Nephron progenitor cell (in vitro differentiated cells): ENCODE measurements around the gene ERC2.

Experiments used
- DNase-seq: peaks from one replicate; pipeline ENCODE4 v3.0.0; 2021
- H3K27ac Mint-ChIP-seq: 2 replicates; pipeline ENCODE4 v1.8.0; 2021; ENCODE audit warnings: mild to moderate bottlenecking, moderate library complexity, mixed read lengths
- H3K27me3 Mint-ChIP-seq: 2 replicates; pipeline ENCODE4 v1.8.0; 2021; ENCODE audit warnings: mild to moderate bottlenecking, low read depth, mixed read lengths; ENCODE audit not compliant: poor library complexity
- H3K36me3 Mint-ChIP-seq: 2 replicates; pipeline ENCODE4 v1.8.0; 2021; ENCODE audit warnings: low read depth, mixed read lengths
- H3K4me1 Mint-ChIP-seq: 2 replicates; pipeline ENCODE4 v1.8.0; 2021; ENCODE audit warnings: mixed read lengths
- H3K4me3 Mint-ChIP-seq: 2 replicates; pipeline ENCODE4 v1.8.0; 2021; ENCODE audit warnings: mild to moderate bottlenecking, moderate library complexity, mixed read lengths
- H3K9me3 Mint-ChIP-seq: 2 replicates; pipeline ENCODE4 v1.8.0; 2021; ENCODE audit warnings: mild to moderate bottlenecking, moderate library complexity, mixed read lengths
- CTCF ChIP-seq: fragments of 200-600 bp; sonication (generic); IDR thresholded peaks from 2 replicates; pipeline ENCODE4 v1.5.0; 2021; ENCODE audit warnings: antibody characterized with exemption

ERC2 gene

GRCh38 chr3:55895897-55896566 lies 572.2 kb downstream of the ERC2 start:
- Mint-ChIP-seq H3K9me3 (no peaks in the 10 kb centered on the region), H3K36me3 (no peaks in the 10 kb centered on the region), H3K27ac (no peak overlapping the region), H3K4me3 (no peak overlapping the region), H3K4me1 (peaks cover 27% of the 10 kb centered on the region), H3K27me3 (no peaks in the 10 kb centered on the region)
- TF ChIP-seq CTCF = no peak
- DNase-seq = no peak

- Mint-ChIP-seq H3K4me1 (peaks cover 27% of the 10 kb centered on the region), H3K27ac (no peak overlapping the region), H3K27me3 (no peaks in the 10 kb centered on the region), H3K36me3 (no peaks in the 10 kb centered on the region), H3K4me3 (no peak overlapping the region), H3K9me3 (no peaks in the 10 kb centered on the region)
- no peak for TF ChIP-seq CTCF
- no peak for DNase-seq
Measured at GRCh38 chr3:55894605-55895004, 573.7 kb downstream of the ERC2 start.

GRCh38 chr3:55893045-55893664 lies 575.1 kb downstream of the ERC2 start:
- H3K9me3 Mint-ChIP-seq = no peaks in the 10 kb centered on the region
- no peak overlapping the region for H3K4me3 Mint-ChIP-seq

GRCh38 chr3:55891106-55891505 lies 577.2 kb downstream of the ERC2 start:
- no peaks in the 10 kb centered on the region for H3K36me3 Mint-ChIP-seq
- H3K9me3 Mint-ChIP-seq = no peaks in the 10 kb centered on the region
- H3K27me3 Mint-ChIP-seq = no peaks in the 10 kb centered on the region
- no peak overlapping the region for H3K27ac Mint-ChIP-seq
- H3K4me3 Mint-ChIP-seq = no peak overlapping the region
- H3K4me1 Mint-ChIP-seq = peaks cover 5% of the 10 kb centered on the region
- TF ChIP-seq CTCF = no peak
- no peak for DNase-seq

More at GRCh38 chr3:55893045-55893664, 575.1 kb downstream of the ERC2 start:
- H3K4me1 Mint-ChIP-seq = peaks cover 22% of the 10 kb centered on the region
- no peak for TF ChIP-seq CTCF
- no peaks in the 10 kb centered on the region for H3K36me3 Mint-ChIP-seq
- no peak overlapping the region for H3K27ac Mint-ChIP-seq
- no peak for DNase-seq
- no peaks in the 10 kb centered on the region for H3K27me3 Mint-ChIP-seq

GRCh38 chr3:55888282-55888885 lies 579.9 kb downstream of the ERC2 start:
- peaks cover 11% of the 10 kb centered on the region for H3K4me1 Mint-ChIP-seq

More at GRCh38 chr3:55888282-55888885, 579.9 kb downstream of the ERC2 start:
- no peaks in the 10 kb centered on the region for H3K36me3 Mint-ChIP-seq
- H3K4me3 Mint-ChIP-seq = no peak overlapping the region
- no peak for TF ChIP-seq CTCF
- H3K9me3 Mint-ChIP-seq = no peaks in the 10 kb centered on the region
- DNase-seq = no peak
- H3K27me3 Mint-ChIP-seq = no peaks in the 10 kb centered on the region
- H3K27ac Mint-ChIP-seq = no peak overlapping the region
